LHCN-M2 (cell line): Measurements from ENCODE around the gene RPS19BP1. TPM values are rescaled to one million over a fixed set of nuclear protein-coding genes. Genes with fewer than 3 reads are reported as not detected.
"Not testable (repeated sequence)": the region's sequence is repeated elsewhere in the genome, so short reads cannot be mapped to it uniquely, and the experiment has no call there.

ENCODE experiments used
- DNase-seq: peaks from one replicate; pipeline ENCODE4 v3.0.0-alpha.2; 2012; ENCODE audit warnings: low read depth
- total RNA-seq: library from RNA; depleted of rRNA; stranded (reverse); fragments of >200 nt; gene quantifications from 2 replicates; pipeline ENCODE4 v1.2.3, GENCODE V29; 2014

The RPS19BP1 gene
- total RNA-seq, 1 experiment from 2014 or later: 123 TPM

DNA sequence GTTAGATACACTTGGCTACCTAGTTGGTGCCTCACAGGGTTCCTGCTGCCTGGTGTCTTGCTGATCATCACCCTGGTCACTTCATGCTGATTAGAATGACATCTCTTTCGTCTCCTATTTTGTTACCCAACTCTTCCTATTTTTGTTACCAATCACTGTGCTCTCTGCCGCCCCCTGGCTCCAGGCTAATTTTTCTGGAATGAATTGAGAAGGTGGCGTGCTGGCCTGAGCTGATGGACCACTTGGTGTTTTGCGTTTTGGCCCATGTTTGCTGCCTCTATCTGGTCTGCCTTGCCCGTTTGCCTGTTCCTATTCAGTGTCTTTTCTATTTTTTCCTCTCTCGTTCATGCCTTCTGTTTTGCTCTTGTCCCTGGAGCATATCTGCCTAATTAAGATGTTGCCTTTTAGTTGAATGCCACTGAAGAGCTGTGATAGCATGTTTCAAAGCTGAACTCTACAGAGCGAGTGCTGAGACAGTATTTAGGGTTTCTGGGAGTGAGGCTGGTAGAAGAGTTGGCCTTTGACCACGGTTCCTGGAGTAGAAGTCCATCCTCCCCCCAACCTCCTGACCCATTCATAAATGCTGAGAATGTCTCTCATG is 18.1 kb downstream of the RPS19BP1 start:
- DNase-seq: no peak

DNA sequence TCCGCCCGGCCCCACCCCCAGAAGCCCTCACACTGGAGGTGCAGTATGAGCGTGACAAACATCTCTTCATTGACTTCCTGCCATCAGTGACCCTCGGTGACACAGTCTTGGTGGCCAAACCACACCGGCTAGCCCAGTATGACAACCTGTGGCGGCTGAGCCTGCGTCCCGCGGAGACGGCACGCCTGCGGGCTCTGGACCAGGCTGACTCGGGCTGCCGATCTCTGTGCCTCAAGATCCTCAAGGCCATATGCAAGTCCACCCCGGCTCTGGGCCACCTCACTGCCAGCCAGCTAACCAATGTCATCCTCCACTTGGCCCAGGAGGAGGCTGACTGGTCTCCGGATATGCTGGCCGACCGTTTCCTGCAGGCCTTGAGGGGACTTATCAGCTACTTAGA is 18.8 kb downstream of the RPS19BP1 start:
- no peak for DNase-seq

DNA sequence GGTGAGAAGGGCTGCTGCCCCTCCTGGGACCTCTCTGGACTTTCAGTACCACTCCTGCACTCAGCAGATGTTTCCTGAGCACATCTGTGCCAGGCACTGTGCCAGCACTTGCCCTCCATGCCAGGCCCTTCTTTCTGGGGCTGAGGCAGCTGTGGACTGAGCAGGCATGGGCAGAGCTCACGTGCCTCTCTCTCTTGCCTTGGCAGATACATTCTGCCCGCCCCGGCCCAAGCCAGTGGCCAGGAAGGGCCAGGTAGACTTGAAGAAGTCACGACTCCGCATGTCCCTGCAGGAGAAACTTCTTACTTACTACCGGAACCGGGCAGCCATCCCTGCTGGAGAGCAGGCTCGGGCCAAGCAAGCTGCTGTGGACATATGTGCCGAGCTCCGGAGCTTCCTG is 20.5 kb downstream of the RPS19BP1 start:
- DNase-seq: no peak

DNA sequence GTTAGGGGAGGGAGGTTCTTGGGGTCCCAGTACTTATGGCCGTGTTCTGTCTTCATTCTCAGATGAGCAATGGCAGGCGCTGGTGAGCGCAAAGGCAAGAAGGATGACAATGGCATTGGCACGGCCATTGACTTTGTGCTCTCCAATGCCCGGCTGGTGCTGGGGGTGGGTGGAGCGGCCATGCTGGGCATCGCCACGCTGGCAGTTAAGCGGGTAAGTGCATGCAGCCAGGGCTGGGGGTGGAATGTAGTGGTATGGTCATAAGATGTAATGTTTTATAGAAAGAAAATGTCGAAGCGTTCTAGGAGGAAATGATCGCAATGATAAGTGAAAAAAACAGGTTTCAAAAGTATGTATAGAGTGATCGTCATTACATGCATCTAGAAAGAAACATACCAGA is 21.3 kb downstream of the RPS19BP1 start:
- no peak for DNase-seq

DNA sequence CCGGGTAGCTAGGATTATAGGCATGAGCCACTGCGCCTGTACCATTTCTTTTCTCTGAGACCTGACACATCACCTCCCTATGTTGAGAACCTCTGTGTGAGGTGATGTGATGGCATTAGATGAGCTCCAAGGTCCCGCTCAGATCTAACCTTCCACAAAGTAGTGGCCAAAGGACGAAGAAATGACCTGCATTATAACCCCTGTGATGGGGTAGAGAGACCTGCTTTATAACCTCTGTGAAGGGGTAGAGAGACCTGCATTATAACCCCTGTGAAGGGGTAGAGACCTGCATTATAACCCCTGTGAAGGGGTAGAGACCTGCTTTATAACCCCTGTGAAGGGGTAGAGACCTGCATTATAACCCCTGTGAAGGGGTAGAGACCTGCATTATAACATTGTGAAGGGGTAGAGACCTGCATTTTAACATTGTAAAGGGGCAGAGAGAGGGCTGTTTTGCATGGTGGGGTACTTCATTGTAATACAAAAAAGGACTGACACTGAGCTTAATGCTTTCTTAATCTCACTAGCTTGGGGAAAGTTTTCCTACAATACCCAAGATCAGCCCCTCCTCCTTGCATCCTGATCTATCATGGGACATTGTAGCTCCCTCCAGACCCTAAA is 21.9 kb downstream of the RPS19BP1 start:
- no peak for DNase-seq

DNA sequence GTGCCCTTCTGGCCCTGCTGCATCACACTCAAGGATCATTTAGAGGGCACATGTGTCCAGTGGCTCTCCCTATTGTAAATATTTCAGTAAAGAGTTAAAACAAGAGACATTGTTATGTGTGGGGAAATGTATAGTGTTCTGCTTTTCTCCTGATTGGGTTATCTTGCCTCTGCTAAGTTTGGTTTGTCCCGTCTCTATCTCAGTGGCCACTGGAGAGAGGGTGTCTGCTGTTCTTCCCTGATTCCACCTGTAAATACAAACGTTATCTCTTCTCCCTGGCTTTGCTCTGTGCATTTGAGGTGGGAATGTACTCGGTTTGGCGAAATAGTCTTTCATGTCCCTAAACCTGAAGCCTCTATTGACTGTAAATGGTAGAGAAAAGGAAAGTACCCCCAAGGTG is 24.2 kb downstream of the RPS19BP1 start:
- DNase-seq: no peak

DNA sequence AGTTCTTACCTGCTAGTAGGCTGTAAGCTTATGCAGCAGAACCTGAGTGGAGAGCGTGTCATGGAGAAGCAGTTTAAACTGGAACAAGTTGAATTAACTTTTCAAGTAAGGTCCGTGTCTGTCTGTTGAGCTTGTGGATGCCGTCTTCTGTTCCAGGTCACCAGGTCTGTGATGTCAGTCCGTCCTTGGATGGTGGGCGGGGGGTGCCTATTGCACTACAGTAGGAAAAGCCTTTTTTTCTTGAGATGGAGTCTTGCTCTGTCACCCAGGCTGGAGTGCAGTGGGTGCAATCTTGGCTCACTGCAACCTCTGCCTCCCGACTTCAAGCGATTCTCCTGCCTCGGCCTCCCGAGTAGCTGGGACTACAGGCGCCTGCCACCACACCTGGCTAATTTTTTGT is 25.5 kb downstream of the RPS19BP1 start:
- not testable (repeated sequence) for DNase-seq

DNA sequence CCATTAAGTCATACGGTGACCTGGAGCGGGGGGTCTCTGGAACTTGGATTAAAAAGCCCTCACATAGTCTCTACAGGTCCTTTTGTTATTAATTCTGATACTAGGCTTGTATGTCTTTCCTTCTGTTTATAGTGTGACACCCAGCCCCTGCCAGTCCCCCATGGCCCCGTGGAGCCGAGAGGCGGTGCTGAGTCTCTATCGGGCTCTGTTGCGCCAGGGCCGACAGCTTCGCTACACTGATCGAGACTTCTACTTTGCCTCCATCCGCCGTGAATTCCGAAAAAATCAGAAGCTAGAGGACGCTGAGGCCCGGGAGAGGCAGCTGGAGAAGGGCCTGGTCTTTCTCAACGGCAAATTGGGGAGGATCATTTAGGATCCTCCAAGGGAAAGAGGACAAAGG is 28.5 kb downstream of the RPS19BP1 start:
- no peak for DNase-seq

DNA sequence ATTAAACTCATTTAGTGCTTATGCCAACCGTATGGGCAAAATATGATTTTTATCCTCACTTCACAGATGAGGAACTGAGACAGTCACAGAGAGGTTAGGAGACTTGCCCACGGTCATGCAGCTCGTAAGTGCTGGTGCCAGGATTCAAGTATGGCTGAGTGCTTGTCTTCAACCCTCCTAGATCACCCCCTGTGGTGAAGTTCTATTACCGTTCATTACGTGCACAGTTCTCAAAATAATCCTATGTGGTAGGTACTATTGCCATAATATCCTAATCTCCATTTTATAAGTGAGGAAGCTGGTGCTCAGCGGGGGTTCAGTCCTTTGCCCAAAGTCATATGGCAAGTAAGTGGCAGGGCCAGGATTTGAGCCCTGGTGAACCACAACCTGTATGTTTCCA is 28.9 kb downstream of the RPS19BP1 start:
- DNase-seq: no peak

DNA sequence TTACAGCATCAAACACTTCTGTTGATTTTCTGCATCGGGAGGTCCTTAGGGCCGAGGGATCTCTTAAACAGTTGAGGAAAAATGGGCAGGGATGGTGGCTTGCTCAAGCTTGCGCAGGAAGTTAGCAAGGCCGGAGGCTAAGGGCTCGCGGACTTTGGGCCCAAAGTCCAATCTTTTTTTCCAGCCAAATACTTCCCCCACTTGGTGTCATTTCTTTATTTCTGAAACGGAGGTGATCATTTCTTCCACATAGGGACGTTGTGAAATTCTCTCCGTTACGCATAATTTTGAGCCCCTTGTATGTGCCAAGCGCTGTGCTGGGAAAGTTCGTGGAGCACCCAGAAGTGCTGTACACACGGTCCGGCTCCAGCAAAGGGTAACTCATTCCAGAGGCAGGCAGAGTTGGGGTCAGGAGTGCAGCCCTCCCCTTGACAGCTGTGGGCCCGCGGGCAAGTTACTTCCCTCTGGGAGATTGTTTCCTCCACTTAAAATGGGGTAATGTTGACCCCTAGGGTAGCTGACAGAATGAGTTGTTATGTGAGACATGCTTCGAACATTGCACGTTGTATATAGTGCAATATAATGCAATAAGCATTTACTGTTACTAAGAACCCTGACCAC is 29.6 kb downstream of the RPS19BP1 start:
- no peak for DNase-seq

DNA sequence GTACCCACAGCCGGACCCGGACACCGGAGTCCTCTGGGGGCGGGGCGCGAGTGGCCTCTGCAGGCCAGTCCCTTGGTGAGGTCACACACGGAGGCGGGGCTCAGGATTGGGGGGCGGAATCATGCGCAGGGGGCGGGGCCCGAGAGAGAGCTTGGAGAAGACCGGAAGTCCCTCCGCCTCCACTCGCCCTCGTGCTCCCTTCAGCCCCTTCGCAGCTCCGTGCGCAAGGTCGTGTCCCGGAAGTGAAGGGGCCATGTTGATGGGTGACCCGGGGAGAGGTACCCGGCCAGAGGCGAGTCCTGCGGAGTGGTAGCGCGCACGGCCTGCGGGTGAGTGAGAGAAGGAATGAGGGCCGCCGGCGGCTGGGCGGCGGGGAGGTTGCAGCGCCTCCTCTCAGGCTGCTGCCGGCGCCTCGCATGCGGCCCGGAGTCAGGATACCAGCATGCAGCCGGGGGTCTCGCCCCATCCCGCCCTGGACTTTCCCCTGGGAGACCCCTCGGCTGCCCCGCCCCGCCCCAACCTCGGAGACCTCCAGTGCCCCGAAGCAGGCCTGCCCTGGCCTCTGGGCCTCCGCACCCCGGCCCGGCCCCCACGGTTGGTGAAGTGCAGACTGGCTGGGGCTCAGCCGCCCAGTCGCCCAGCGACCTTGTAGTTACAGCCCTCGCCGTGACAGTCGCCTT is 30.3 kb downstream of the RPS19BP1 start, which contains the start of gene MIEF1:
Gene MIEF1, plus strand, starts transcription at position 182 of the 680 bp plus-strand sequence. CDS start 9,005 bp downstream, outside the sequence.
- peak; percentile 95 for DNase-seq

DNA sequence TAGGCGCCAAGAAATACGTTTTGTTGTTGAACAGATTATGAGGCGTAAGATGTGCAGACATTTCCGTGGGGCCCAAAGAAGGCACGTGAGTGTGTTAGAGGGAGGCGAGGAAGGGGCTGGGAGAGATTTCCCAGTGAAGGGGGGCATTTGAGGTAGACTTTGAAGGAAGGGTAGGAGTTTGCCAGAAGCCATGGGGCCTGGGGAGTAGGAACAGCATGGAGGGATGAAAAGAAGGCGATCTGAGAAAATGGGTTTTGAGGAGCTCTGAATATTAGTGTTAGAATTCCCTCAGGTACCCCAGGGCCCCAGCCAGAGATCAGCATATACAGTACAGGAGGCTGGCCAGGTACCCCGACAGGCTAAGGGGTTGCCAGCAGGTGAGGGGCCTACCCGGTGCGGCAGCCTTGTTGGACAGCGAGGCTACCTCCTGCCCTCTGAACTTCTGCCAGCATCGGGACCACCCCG is 30.9 kb downstream of the RPS19BP1 start:
- no peak for DNase-seq

DNA sequence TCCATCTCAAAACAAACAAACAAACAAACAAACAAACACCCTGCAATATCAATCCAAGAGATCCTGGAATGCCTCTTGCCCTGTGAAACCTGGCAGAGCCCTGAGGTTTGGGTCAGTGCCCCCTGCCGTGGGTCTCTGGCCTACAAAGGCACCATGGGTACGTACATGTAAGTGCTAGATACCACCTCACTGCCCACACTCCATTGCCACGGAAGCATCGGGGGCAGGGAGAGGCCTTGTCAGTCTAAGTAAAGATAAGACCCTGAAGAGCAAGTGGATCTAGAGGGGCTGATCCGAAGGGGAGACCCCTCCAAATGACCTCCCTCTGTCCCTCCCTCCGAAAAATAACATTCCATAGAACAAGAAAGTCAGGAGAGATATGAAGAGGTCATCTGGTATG is 32.4 kb downstream of the RPS19BP1 start:
- no peak for DNase-seq

DNA sequence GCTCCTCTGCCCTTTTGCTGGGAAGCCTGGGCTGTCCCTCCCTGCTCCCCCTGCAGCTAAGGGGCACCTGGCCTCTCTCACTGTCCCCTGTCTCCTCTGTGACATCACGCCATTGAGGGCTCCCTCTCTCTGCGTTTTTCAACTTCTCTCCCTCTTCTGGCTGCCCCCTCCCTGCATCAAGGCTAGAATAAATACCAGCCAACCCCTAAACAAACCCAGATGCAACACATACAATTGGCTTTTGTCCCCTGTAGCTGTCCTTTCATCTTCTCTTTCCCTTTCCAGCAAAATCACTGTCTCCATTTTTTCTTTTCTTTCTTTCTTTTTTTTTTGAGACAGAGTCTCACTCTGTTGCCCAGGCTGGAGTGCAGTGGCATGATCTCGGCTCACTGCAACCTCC is 33.7 kb downstream of the RPS19BP1 start:
- DNase-seq: no peak

DNA sequence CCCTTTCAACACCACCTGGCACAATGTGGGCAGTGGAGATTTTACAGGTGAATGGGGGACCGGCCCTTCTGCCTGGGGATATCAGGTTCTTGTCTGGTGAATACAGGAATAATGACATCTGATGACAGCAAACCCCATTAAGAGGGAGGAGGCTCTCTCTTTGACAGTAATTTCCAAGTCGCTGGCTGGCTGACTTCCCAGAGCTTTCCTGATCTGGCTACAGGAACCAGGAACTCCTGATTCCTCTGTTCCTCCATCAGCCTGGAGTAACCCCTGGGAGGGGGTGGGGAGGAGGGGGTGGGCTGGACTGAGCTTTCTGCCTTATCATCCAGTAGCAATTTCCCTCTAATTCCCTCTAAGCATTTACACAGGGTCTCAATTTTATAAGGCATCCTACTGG is 34.2 kb downstream of the RPS19BP1 start:
- DNase-seq: no peak

DNA sequence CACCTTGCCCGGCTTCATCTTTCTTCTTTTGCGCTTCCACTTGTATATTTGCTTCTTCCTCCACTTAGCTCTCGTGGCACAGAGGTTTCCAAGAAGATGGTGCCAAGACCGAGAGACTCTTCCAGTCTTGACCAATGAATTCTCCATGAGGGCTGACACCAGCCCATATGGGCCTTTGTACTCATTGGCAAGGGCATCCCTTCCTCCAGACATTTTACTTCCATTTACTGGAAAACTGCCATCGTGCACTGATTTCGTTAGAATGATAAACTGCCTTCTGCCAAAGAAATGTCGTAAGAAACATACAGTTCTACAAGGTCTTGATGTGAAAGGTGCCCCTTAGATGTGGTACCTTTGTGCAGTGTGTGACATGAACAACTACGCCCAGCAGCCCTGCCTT is 35.1 kb downstream of the RPS19BP1 start:
- no peak for DNase-seq

DNA sequence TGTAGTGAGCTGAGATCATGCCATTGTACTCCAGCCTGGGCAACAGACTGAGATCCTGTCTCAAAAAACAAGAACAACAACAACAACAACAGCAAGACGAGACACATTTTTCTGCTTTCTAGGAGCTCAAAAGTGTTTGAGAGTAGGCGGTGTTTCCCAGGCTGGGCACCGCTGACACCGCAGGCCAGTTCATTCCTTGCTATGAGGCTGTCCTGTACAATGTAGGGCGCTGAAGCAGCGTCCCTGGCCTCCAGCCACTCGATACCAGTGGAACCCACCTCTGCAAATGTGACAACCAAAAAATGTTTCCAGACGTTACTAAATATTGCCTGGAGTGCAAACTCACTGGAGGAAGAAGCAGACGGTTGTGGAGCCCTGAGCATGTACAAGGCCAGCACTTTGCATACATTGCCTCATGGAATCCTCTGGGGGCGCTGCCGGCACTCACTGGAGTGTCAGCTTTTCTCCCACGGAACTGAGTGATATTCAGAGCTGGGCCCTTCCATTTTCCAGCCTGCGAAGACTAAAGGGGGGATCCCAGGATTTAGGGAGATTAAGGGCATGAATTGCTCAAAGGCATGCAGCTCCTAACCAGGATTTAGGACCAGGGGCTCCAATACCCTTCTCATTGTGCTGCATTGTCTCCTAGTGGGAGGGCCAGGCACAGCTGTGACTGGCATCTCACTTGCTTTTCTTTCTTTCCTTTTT is 36.3 kb downstream of the RPS19BP1 start:
- DNase-seq: peak; percentile 65

DNA sequence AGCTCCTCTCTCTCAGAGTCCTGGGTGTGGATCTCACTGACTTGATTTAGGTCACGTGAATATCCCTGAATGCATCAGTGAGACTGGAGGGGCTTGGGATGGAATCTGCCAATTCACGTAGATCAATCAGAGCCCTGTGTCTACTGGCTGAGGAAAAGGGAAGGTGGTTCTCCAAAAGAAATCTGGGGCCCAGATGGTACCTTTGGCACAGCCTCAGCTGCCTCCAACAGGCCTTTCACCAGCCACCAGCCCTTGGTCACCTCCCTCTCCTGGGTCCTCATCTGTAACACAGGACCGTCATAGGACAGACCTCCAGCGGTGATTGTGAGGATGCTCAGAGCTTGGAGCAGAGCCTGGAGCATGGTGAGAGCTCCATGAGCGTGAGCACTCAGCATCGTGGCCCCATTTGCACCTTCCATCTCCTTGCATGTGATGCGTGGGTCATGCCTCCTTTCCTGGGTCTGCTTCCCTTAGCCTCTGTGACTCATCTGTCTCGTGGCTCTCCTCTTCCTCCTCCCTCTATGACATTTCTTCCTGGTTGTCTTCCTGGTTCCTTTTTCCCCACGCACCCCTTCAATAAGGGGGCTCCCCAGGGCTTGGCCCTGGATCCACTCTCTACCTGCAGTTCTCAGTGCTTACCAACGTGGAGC is 38.0 kb downstream of the RPS19BP1 start:
- no peak for DNase-seq

DNA sequence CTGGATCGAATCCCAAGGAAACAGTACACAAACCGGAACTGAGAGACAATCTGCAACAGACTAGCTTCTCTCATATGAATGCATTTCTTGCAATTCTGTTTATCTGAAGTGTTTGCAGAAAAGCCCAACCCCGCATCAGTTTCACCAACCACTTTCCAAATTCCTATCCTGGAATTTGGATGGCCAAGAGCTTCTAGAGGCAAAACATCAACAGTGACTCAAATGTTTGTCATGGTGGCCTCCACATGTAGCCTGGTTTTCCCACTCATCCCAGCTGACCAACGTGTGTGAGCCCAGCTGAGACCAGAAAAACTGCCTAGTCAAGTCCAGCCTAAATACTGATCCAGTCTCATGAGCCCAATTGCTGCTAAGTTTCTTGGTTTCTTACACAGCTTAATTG is 38.8 kb downstream of the RPS19BP1 start:
- DNase-seq: peak; percentile 88

DNA sequence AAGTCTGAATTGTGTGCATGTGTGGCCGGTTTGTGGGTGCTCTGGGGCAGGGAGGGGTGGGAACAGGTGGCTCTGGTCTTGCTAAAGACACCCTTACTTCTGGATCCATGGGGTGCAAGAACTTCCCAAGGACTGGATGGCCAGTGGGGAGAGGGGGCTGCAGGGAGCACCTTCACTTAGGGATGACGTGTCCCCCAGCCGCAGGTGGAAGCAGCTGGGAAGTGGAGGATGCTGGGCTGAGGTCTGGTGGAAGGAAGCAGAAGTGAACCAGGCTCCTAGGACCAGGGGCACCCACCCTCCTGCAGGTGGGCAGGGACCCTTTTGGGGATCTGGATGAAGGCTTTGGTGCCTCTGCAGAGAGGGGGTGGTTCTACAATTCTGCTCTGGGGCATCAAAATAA is 40.4 kb downstream of the RPS19BP1 start:
- DNase-seq: no peak

DNA sequence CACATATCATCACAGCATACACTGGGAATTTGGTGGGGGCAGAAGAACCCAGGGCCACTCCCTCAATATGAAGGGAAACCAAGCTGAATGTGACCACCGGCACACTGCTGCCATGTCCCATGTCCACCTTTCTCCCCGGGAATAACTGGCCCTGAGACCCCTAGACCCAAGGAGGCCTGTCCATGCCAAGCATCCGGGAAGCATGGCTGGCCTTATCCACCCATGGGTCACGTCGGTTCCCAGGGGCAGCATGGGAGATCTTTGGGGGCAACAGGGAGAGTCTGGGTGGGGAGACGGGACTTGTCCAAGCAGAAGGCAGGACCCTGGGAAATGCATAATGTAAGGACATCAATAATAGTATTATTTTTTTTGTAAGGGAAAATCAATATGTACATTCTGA is 40.9 kb downstream of the RPS19BP1 start:
- no peak for DNase-seq
